Measurements from ENCODE around the gene ARHGEF16. TPM values are rescaled to one million over a fixed set of nuclear protein-coding genes. Genes with fewer than 3 reads are reported as not detected.

The ARHGEF16 gene
- total and polyA plus RNA-seq, 8 donors = 14.6 to 149 (median 39.2) TPM

- Histone ChIP-seq H3K4me1 (no peaks in the 10 kb centered on the region), H3K9me3 (no peaks in the 10 kb centered on the region), H3K27ac (no peak overlapping the region), H3K4me3 (no peak overlapping the region), H3K27me3 (peaks cover 0 to 13% (median 0%) of the 10 kb centered on the region in 3 donors), H3K36me3 (peaks cover 4 to 78% (median 56%) of the 10 kb centered on the region in 4 donors)
- DNase-seq = no peak
- no peak for TF ChIP-seq POLR2AphosphoS5 (IDR thresholded peaks at IDR 0.05)
- TF ChIP-seq CTCF (IDR thresholded peaks at IDR 0.05) = no peak
- no peak for TF ChIP-seq POLR2A (IDR thresholded peaks at IDR 0.05)
- TF ChIP-seq EP300 (IDR thresholded peaks at IDR 0.05) = no peak
- WGBS, 5 donors = 55 to 77% (median 63%) methylated on average over 8 to 12 of the region's 12 CpGs
- intact Hi-C loops (cut with DNase I; ENCODE audit: low total_unique reads) = no loop called here
Observed at GRCh38 chr1:3431266-3431665, 23.2 kb upstream of the ARHGEF16 start.

GRCh38 chr1:3431686-3432085 is 22.8 kb upstream of the ARHGEF16 start:
- intact Hi-C loops (cut with DNase I; ENCODE audit: low total_unique reads) = no loop called here
- DNase-seq = no peak
- Histone ChIP-seq H3K9me3 (no peaks in the 10 kb centered on the region), H3K36me3 (peaks cover 2 to 74% (median 52%) of the 10 kb centered on the region in 4 donors), H3K4me3 (no peak overlapping the region), H3K27ac (no peak overlapping the region), H3K27me3 (peaks cover 0 to 13% (median 0%) of the 10 kb centered on the region in 3 donors), H3K4me1 (no peaks in the 10 kb centered on the region)
- 87 to 94% (median 87%) methylated on average over 14 to 17 of the region's 17 CpGs for WGBS, 5 donors
- TF ChIP-seq POLR2A (IDR thresholded peaks at IDR 0.05) (no peak), POLR2AphosphoS5 (IDR thresholded peaks at IDR 0.05) (no peak), CTCF (IDR thresholded peaks at IDR 0.05) (no peak), EP300 (IDR thresholded peaks at IDR 0.05) (no peak)

GRCh38 chr1:3432306-3432705 is 22.2 kb upstream of the ARHGEF16 start:
- Histone ChIP-seq H3K27me3 (peaks cover 0 to 19% (median 0%) of the 10 kb centered on the region in 3 donors), H3K4me3 (no peak overlapping the region), H3K4me1 (no peaks in the 10 kb centered on the region), H3K27ac (no peak overlapping the region), H3K36me3 (peaks cover 0 to 68% (median 45%) of the 10 kb centered on the region in 4 donors), H3K9me3 (no peaks in the 10 kb centered on the region)
- WGBS, 5 donors = 71 to 90% (median 79%) methylated on average over 7 to 15 of the region's 15 CpGs
- intact Hi-C loops (cut with DNase I; ENCODE audit: low total_unique reads) = no loop called here
- DNase-seq = no peak
- TF ChIP-seq EP300 (IDR thresholded peaks at IDR 0.05) (no peak), POLR2A (IDR thresholded peaks at IDR 0.05) (no peak), CTCF (IDR thresholded peaks at IDR 0.05) (no peak), POLR2AphosphoS5 (IDR thresholded peaks at IDR 0.05) (no peak)

- H3K9me3 ChIP-seq = no peaks in the 10 kb centered on the region
- peaks cover 0 to 21% (median 0%) of the 10 kb centered on the region in 3 donors for H3K27me3 ChIP-seq
- no peak overlapping the region for H3K27ac ChIP-seq
- TF ChIP-seq EP300 (IDR thresholded peaks at IDR 0.05) (no peak), POLR2A (IDR thresholded peaks at IDR 0.05) (no peak), POLR2AphosphoS5 (IDR thresholded peaks at IDR 0.05) (no peak), CTCF (IDR thresholded peaks at IDR 0.05) (no peak)
- H3K4me3 ChIP-seq = no peak overlapping the region
- WGBS, 5 donors = 80 to 90% (median 88%) methylated on average over 9 to 14 of the region's 14 CpGs
- intact Hi-C loops (cut with DNase I; ENCODE audit: low total_unique reads) = no loop called here
- no peak for DNase-seq
- H3K4me1 ChIP-seq = no peaks in the 10 kb centered on the region
- H3K36me3 ChIP-seq = peaks cover 0 to 60% (median 41%) of the 10 kb centered on the region in 4 donors
Observed at GRCh38 chr1:3433076-3433475, 21.4 kb upstream of the ARHGEF16 start.
